Breast epithelium (tissue), 3 donors: ENCODE measurements around the gene FRK.
"Not testable (repeated sequence)": the region's sequence is repeated elsewhere in the genome, so short reads cannot be mapped to it uniquely, and the experiment has no call there.

Experiments
- CTCF ChIP-seq, 3 donors: fragments of 450-650 bp; IDR thresholded peaks; one replicate each; pipeline ENCODE4 v1.5.1; 2016 to 2017; ENCODE audit warnings: antibody characterized with exemption in 3 of 3, mild to moderate bottlenecking in 3 of 3, moderate library complexity in 3 of 3
- POLR2A ChIP-seq: fragments of 450-650 bp; IDR thresholded peaks from one replicate; pipeline ENCODE4 v1.6.1; 2016; ENCODE audit warnings: antibody characterized with exemption, mild to moderate bottlenecking, moderate library complexity
- POLR2AphosphoS5 ChIP-seq, 3 donors: sonication (generic); formaldehyde crosslinking; IDR thresholded peaks; one replicate each; pipeline ENCODE4 v1.6.1; 2017; ENCODE audit warnings: antibody characterized with exemption in 3 of 3

GRCh38 chr6:115928000-115928399, 132.7 kb downstream of the FRK start:
- TF ChIP-seq POLR2A; CTCF (IDR thresholded peaks at IDR 0.05); POLR2AphosphoS5 (IDR thresholded peaks at IDR 0.05): not testable (repeated sequence)
